ENCODE data around the gene APH1B. TPM values are rescaled to one million over a fixed set of nuclear protein-coding genes. Genes with fewer than 3 reads are reported as not detected.
"Not testable (repeated sequence)": the region's sequence is repeated elsewhere in the genome, so short reads cannot be mapped to it uniquely, and the experiment has no call there.

Gene APH1B
- polyA plus RNA-seq, 6 donors from 2014 or later: 12.6 to 26.5 (median 20.0) TPM

DNA sequence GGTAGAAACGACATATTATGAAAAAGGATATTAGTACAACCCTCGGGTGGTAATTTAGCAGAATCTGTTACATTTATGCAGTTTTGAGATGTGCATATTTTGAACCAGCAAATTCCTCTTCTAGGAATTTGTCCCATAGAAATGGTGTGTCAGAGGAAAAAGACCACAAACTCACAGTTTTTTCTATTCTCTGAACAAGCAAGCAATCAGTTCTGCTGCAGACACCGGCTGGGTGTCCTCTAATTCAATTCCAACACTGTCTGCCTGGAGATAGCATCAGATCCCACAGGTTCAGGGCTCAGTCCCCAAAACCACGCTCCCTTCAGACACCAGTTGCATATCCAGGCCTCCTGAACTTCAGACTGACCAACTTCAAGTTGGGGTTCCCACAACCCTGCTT is 36.4 kb downstream of the APH1B start:
- Mint-ChIP-seq H3K4me1 (no peaks in the 10 kb centered on the region), H3K27ac (no peak overlapping the region), H3K4me3 (no peak overlapping the region), H3K36me3 (peaks cover 0 to 5% of the 10 kb centered on the region in 2 donors), H3K27me3 (no peaks in the 10 kb centered on the region), H3K9me3 (no peaks in the 10 kb centered on the region)
- no peak for DNase-seq
- no peak for ATAC-seq (ENCODE audit: low read depth in 2 of 2)

DNA sequence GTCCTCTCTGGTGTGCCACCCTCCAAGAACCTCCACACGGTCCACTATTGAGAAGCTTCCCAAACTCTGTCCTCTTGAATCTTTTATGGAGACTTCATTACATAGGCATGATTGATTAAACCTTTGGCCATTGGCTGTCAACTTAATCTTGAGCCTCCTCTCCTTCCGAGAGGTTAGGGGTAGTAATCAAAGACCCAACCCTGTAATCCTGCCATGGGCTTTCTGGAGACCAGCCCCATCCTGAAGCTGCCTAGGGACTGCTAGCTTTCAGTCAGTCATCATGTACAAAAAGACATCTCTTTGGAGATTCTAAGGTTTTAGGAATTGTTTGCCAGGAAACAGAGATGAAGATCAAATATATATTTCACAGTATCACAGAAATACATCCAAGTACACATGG is 37.0 kb downstream of the APH1B start:
- no peak overlapping the region for H3K4me3 Mint-ChIP-seq
- H3K36me3 Mint-ChIP-seq: peaks cover 0 to 5% of the 10 kb centered on the region in 2 donors
- no peaks in the 10 kb centered on the region for H3K9me3 Mint-ChIP-seq
- no peaks in the 10 kb centered on the region for H3K27me3 Mint-ChIP-seq
- H3K4me1 Mint-ChIP-seq: no peaks in the 10 kb centered on the region
- DNase-seq: no peak
- ATAC-seq (ENCODE audit: low read depth in 2 of 2): no peak
- no peak overlapping the region for H3K27ac Mint-ChIP-seq

DNA sequence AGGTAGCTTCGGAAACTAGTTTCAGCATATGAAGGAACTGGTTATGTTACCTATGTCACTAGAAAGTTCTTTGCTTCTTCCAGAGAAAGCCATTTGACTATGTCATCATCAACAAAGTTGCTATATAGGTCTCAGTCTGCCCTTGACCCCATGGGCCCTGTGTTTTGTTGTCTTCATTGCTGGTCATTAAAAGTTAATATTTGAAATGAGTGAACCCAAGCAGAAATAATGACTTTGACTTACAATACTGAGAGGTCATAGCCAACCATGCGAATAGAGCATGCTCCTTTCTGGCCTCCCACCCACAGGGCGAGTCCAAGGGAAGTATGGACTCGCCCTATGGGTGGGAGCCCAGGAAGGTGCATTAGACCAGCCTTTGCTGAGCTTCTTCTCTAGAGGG is 40.9 kb downstream of the APH1B start:
- no peaks in the 10 kb centered on the region for H3K9me3 Mint-ChIP-seq
- H3K27ac Mint-ChIP-seq: no peak overlapping the region
- no peak overlapping the region for H3K4me3 Mint-ChIP-seq
- no peak for DNase-seq
- no peaks in the 10 kb centered on the region for H3K36me3 Mint-ChIP-seq
- H3K4me1 Mint-ChIP-seq: no peaks in the 10 kb centered on the region
- no peak for ATAC-seq (ENCODE audit: low read depth in 2 of 2)
- H3K27me3 Mint-ChIP-seq: no peaks in the 10 kb centered on the region

DNA sequence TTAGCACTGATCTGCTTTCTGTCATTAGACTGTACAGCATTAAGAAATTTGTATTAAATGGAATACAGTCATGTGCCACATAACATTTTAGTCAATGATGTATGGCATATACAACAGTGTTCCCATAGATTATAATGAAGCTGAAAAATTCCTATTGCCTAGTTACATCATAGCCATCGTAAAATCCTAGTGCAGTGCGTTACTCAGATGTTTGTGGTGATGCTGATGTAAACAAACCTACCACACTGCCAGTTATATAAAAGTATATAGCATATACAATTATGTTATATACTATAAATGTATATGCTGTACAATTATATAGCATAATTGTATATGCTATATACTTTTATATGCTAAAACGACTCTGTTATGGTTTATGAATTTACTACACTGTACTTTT is 41.7 kb downstream of the APH1B start:
- Mint-ChIP-seq H3K36me3 (no peaks in the 10 kb centered on the region), H3K4me1 (no peaks in the 10 kb centered on the region), H3K4me3 (no peak overlapping the region), H3K27ac (no peak overlapping the region), H3K9me3 (no peaks in the 10 kb centered on the region), H3K27me3 (no peaks in the 10 kb centered on the region)
- no peak for DNase-seq
- no peak for ATAC-seq (ENCODE audit: low read depth in 2 of 2)

DNA sequence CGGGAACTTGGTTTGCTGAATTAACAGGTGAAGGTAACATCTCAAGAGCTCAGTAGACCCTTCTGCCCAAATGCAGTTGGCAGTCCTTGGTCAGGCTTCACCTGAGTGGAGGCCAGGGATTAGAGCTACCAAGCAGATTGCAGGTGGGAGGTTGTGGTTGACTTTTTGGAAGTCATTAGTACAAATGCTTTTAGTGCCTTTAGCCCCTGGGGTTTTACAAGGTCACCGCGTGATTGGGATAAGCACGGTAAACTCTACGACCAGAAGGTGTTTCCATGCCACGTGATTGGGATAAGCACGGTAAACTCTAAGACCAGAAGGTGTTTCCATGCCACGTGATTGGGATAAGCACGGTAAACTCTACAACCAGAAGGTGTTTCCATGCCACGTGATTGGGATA is 43.0 kb downstream of the APH1B start:
- not testable (repeated sequence) for H3K27me3 Mint-ChIP-seq; H3K27ac Mint-ChIP-seq; ATAC-seq (ENCODE audit: low read depth in 2 of 2); H3K4me3 Mint-ChIP-seq; DNase-seq; H3K4me1 Mint-ChIP-seq; H3K9me3 Mint-ChIP-seq; H3K36me3 Mint-ChIP-seq

DNA sequence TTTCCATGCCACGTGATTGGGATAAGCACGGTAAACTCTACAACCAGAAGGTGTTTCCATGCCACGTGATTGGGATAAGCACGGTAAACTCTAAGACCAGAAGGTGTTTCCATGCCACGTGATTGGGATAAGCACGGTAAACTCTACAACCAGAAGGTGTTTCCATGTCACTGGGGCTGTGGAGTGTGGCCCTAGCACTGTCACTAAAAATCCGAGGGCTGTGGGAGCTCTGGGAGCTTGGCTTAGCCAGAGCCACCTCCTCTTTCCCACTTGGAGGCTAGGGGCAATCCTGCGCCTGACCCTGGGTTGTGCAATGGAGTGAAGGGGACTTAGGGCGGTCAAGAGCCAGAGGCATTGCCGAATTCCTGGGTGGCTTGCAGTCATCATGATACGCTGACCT is 43.6 kb downstream of the APH1B start:
- not testable (repeated sequence) for ATAC-seq (ENCODE audit: low read depth in 2 of 2); DNase-seq; H3K36me3 Mint-ChIP-seq; H3K9me3 Mint-ChIP-seq; H3K4me1 Mint-ChIP-seq; H3K4me3 Mint-ChIP-seq; H3K27ac Mint-ChIP-seq; H3K27me3 Mint-ChIP-seq

DNA sequence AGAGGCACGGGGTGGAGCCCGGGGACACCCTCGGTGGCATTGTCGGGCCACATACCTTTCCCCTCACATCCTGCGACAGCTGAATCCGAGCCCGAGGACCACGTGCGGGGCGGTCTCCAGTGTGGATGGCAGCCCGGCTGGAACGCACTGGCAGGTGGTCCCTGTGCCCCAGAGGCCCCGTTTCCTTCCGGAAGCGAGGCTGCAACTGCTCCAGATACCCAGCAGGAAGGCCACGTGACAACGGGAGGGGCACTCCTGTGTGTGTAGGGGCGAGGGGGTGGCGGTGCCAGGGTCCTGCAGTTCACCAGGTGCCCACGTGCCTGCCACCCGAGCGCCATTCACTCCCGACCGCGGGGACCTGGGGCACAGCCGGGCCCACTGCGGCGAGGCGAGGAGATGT is 44.1 kb downstream of the APH1B start:
- DNase-seq: no peak
- Mint-ChIP-seq H3K27me3 (no peaks in the 10 kb centered on the region), H3K4me3 (no peak overlapping the region), H3K27ac (no peak overlapping the region), H3K9me3 (no peaks in the 10 kb centered on the region), H3K36me3 (no peaks in the 10 kb centered on the region), H3K4me1 (no peaks in the 10 kb centered on the region)
- no peak for ATAC-seq (ENCODE audit: low read depth in 2 of 2)

DNA sequence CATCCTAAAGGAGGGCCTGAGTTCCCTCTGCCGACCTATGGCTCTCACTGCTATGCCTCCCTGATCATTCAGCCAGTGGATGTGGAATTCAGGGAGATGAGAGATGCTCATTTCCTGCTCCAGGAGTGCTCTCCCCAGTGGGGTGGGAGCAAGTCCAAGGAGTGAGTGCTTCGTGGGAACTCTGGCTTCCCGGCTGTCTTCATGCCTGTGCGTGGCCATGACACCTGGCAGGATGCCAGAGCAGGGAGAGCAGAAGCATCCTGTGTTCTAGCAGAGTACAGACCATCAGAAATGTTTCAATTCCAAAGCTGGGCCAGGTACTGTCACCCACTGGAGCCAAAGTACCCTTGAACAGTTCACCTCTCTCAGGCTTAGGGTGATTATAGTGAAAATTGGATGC is 45.1 kb downstream of the APH1B start:
- Mint-ChIP-seq H3K27me3 (peaks cover 0 to under 1% (median 0%) of the 10 kb centered on the region in 3 donors), H3K27ac (no peak overlapping the region), H3K4me3 (no peak overlapping the region), H3K36me3 (no peaks in the 10 kb centered on the region), H3K9me3 (no peaks in the 10 kb centered on the region), H3K4me1 (peaks cover 0 to 2% (median 0%) of the 10 kb centered on the region in 3 donors)
- DNase-seq: no peak
- no peak for ATAC-seq (ENCODE audit: low read depth in 2 of 2)

DNA sequence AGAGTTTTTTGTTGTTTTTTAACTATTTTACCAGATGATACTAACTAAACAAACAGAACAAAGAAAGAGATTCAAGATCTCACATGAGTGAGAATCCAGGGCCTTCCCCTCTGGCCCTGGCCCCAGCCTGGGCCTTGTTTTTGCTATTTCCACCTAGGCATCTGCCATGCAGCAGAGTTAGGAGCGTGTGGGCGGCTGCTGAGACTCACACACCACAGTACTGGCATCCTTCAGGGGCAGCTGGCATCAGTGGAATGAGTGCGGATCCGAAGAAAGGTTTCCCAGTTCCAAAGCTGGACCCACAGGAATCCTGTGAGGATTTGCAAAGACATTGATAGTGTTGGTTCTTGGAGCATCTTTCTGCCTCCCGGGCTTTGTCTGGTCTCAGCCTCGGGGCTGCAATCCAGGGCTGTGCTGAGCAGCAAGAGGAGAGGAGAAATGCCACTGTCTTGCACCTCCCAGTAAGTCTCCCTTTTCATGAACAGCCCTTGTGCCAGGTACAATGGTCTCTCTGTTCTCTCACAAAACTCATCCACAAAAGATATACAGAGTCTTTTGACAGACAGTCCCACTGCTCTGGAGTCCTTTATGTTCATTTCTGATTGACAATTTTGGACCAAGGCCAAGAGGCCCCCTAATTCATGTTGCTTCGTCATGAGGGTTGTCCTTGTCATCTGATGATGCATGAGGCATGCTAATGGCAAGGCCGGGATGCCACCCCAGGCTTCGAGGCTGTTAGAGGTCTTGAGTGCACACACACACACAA is 46.6 kb downstream of the APH1B start:
- no peak for ATAC-seq (ENCODE audit: low read depth in 2 of 2)
- DNase-seq: no peak
- Mint-ChIP-seq H3K27ac (no peak overlapping the region), H3K9me3 (no peaks in the 10 kb centered on the region), H3K27me3 (peaks cover 0 to 6% (median 3%) of the 10 kb centered on the region in 3 donors), H3K4me1 (peaks cover 0 to 7% (median 4%) of the 10 kb centered on the region in 3 donors), H3K36me3 (no peaks in the 10 kb centered on the region), H3K4me3 (no peak overlapping the region)

DNA sequence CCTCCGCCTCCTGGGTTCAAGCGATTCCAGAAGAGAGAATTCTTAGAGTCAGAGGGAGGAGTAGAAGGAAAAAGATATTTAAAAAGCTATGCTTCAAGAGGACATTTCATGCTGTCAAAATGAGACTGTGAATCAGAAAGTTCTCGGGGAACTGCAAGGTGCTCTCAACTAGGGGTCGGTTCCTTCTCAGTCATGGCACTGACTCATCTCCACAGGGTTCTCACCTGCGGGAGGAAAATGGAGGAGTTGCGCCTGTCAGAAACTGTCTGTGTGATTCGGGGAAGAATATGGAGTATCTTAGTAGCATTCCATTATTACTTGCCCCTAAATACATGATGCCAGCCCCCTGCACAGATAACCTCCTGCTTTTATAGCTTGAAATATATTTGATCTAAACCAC is 47.4 kb downstream of the APH1B start:
- H3K4me3 Mint-ChIP-seq: no peak overlapping the region
- no peaks in the 10 kb centered on the region for H3K9me3 Mint-ChIP-seq
- H3K27ac Mint-ChIP-seq: no peak overlapping the region
- H3K36me3 Mint-ChIP-seq: no peaks in the 10 kb centered on the region
- ATAC-seq (ENCODE audit: low read depth in 2 of 2): no peak
- H3K27me3 Mint-ChIP-seq: peaks cover 0 to 6% (median 3%) of the 10 kb centered on the region in 3 donors
- H3K4me1 Mint-ChIP-seq: peaks cover 0 to 7% (median 4%) of the 10 kb centered on the region in 3 donors
- DNase-seq: no peak

DNA sequence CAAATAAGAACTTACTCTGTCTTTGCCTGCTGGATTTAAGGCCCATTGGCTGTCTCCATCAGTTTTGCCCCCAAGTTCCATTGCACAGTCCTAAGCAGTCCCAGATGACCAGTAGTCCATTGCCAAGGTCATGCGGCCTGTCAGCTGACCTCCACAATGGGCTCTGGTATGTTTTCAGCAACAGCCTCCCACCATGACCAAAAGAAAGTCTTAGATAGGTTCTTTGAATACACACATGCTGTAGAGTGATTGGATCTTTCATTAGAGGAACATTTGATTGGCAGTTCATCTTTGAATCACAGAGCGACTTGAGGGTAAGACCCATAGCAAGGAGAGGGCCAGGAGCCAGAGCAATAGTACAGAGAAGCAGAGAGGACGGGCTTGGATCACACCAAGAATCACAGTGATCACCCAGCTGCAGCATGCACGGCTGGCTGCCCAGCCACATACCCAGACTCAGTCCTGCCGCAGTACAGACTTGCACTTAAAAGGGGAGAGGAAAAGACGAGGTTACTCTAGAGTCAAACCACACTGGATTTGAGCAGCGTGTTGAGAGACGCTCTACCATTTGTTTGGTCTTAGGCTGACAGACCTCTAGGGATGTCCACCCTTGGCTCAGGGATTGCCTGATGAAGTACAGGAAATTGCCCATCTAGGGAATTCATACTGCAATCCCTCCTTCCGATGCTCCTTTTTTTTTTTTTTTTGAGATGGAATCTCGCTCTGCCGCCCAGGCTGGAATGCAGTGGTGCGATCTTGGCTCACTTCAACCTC is 50.4 kb downstream of the APH1B start:
- H3K27ac Mint-ChIP-seq: peak overlapping the region in 1 of 6 donors; percentile 2
- H3K36me3 Mint-ChIP-seq: no peaks in the 10 kb centered on the region
- no peak overlapping the region for H3K4me3 Mint-ChIP-seq
- peaks cover 0 to 7% (median 4%) of the 10 kb centered on the region in 3 donors for H3K4me1 Mint-ChIP-seq
- no peak for DNase-seq
- peak in 1 of 2 donors; percentile 30 for ATAC-seq (ENCODE audit: low read depth in 2 of 2)
- H3K27me3 Mint-ChIP-seq: peaks cover 6 to 8% (median 8%) of the 10 kb centered on the region in 3 donors
- H3K9me3 Mint-ChIP-seq: no peaks in the 10 kb centered on the region

DNA sequence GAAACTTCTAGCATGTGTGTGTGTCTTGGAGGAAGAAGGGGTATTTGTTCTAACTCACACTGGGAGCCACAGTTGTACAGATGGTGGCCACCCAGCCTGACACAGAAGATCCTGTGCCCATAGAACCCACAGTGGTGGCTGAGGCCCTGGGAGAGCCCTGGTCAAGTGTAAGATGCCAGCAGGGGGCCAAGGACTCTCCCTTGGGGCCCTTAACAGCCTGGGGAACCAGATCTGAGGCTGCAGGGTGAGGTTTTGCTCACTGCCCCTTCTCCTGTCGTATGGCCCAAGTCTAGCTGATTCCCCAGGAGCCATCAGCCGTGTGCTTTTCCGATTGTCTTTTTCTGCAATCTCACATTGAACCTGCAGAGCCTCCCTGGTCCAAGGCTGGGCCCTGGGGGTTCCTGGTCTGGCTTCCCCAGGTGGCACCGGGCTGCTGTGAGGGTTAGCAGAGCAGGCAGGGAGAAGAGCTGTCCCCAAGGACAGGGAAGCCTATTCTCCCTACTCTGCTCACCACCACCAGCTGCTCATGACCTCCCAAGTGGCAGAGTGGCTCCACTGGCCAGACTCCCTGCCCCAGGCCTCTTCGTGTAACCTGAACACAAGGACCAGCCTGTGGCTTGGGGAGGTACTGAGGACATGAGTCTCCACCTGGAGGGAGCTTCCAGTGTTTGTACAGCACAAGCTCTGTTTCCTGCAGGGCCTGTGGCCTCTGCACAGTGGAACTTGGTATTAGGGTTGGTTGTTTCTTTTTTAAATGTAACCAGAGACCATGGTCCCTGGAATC is 52.4 kb downstream of the APH1B start:
- ATAC-seq (ENCODE audit: low read depth in 2 of 2): no peak
- Mint-ChIP-seq H3K4me1 (peaks cover 0 to 7% (median 4%) of the 10 kb centered on the region in 3 donors), H3K27ac (no peak overlapping the region), H3K27me3 (peaks cover 6 to 8% (median 8%) of the 10 kb centered on the region in 3 donors), H3K36me3 (no peaks in the 10 kb centered on the region), H3K9me3 (no peaks in the 10 kb centered on the region), H3K4me3 (no peak overlapping the region)
- no peak for DNase-seq

DNA sequence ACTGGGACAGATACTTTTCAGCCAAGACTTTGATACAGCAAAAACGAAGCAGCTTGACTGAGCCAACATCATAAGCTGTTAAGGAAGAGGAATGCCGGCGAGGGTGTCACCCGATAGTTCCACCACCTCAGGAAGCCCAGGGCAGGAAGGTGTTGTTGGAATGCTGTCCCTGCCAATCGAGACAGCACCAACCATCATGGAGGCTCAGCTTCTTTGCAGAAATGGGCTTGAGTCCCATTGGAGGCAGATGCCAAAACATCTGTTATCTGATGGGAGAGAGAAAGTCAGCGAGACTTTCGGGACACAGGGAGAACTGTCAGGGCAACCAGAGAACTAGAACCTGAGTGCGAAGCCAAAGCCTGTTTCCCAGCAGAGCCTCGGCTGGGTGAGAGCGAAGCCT is 53.5 kb downstream of the APH1B start:
- Mint-ChIP-seq H3K27me3 (peaks cover 6 to 8% (median 8%) of the 10 kb centered on the region in 3 donors), H3K36me3 (no peaks in the 10 kb centered on the region), H3K9me3 (no peaks in the 10 kb centered on the region), H3K27ac (peak overlapping the region in 1 of 6 donors; percentile 53), H3K4me1 (peaks cover 0 to 7% (median 4%) of the 10 kb centered on the region in 3 donors), H3K4me3 (no peak overlapping the region)
- ATAC-seq (ENCODE audit: low read depth in 2 of 2) (no peak), DNase-seq (no peak)

Measured in naive B cell (primary cell).